Measurements from ENCODE around the gene DNAJC4.
A peak's percentile ranks its signal among the peaks of the same experiment; 100 is the strongest.
"Not testable (repeated sequence)": the region's sequence is repeated elsewhere in the genome, so short reads cannot be mapped to it uniquely, and the experiment has no call there.

Gene DNAJC4

GRCh38 chr11:64246621-64246870, 16.2 kb downstream of the DNAJC4 start:
- DNase-seq, result not testable (repeated sequence)

- DNase-seq, result peak; percentile 86
Observed at GRCh38 chr11:64246871-64247728, 16.8 kb downstream of the DNAJC4 start, which contains the start of gene PPP1R14B. Gene PPP1R14B (minus strand): TSS chr11:64246943. CDS start chr11:64246673, 270 bp downstream.

- no peak for DNase-seq
Observed at GRCh38 chr11:64247729-64248531, 17.6 kb downstream of the DNAJC4 start.

GRCh38 chr11:64248578-64248977, 18.2 kb downstream of the DNAJC4 start:
- no peak for DNase-seq

GRCh38 chr11:64249038-64249437, 18.7 kb downstream of the DNAJC4 start:
- DNase-seq, result no peak

GRCh38 chr11:64249563-64250414, 19.4 kb downstream of the DNAJC4 start:
- DNase-seq, result no peak

GRCh38 chr11:64250415-64251015, 20.2 kb downstream of the DNAJC4 start:
- DNase-seq, result no peak

- peak; percentile 65 for DNase-seq
Observed at GRCh38 chr11:64251016-64251752, 20.8 kb downstream of the DNAJC4 start, which contains the start of gene PLCB3. Gene PLCB3 (plus strand): TSS chr11:64251530. CDS start chr11:64251650, 120 bp downstream.

- DNase-seq, result no peak
Observed at GRCh38 chr11:64251753-64252002, 21.3 kb downstream of the DNAJC4 start.

- peak; percentile 20 for DNase-seq
Observed at GRCh38 chr11:64252003-64252872, 21.9 kb downstream of the DNAJC4 start.

GRCh38 chr11:64253043-64253442, 22.7 kb downstream of the DNAJC4 start:
- DNase-seq, result no peak

GRCh38 chr11:64253481-64253880, 23.1 kb downstream of the DNAJC4 start:
- no peak for DNase-seq

GRCh38 chr11:64254326-64254725, 24.0 kb downstream of the DNAJC4 start:
- no peak for DNase-seq

- no peak for DNase-seq
Observed at GRCh38 chr11:64255135-64256128, 25.1 kb downstream of the DNAJC4 start.

- no peak for DNase-seq
Observed at GRCh38 chr11:64256300-64256699, 26.0 kb downstream of the DNAJC4 start.

GRCh38 chr11:64258356-64258755, 28.0 kb downstream of the DNAJC4 start:
- no peak for DNase-seq

- DNase-seq, result no peak
Observed at GRCh38 chr11:64258946-64259532, 28.7 kb downstream of the DNAJC4 start.

GRCh38 chr11:64259533-64260067, 29.3 kb downstream of the DNAJC4 start:
- DNase-seq, result no peak

GRCh38 chr11:64260147-64260708, 29.9 kb downstream of the DNAJC4 start:
- no peak for DNase-seq

All from activated naive CD4-positive, alpha-beta T cell treated with Interleukin-2 at 50 U/mL for 16 hours (primary cell).